GM23338 (cell line): ENCODE measurements around the gene CHMP4A. TPM values are rescaled to one million over a fixed set of nuclear protein-coding genes. Genes with fewer than 3 reads are reported as not detected.

Source experiments
- ATAC-seq: fragments of 200-7000 bp; cut with Tn5 transposase; 3 replicates; pipeline ENCODE4 v1.9.1; 2020
- DNase-seq: peaks from one replicate; pipeline ENCODE4 v3.0.0-alpha.2; 2015; ENCODE audit warnings: low spot score
- H2AFZ ChIP-seq: fragments of 200-600 bp; sonication (generic); 2 replicates; pipeline ENCODE4 v1.8.0; 2016; ENCODE audit warnings: antibody characterized with exemption, mild to moderate bottlenecking, moderate library complexity
- H3F3A ChIP-seq: fragments of 200-600 bp; sonication (generic); replicated peaks from 2 replicates; pipeline ENCODE4 v1.8.0; 2017; ENCODE audit warnings: antibody characterized with exemption, mixed run types, low read depth
- H3K27ac ChIP-seq: fragments of 200-600 bp; sonication (generic); 2 replicates; pipeline ENCODE4 v1.6.1; 2016; ENCODE audit warnings: low read depth
- H3K27me3 ChIP-seq: fragments of 200-600 bp; sonication (generic); 2 replicates; pipeline ENCODE4 v1.8.0; 2016; ENCODE audit warnings: mild to moderate bottlenecking, mixed run types, moderate library complexity; ENCODE audit not compliant: insufficient read depth
- H3K36me3 ChIP-seq: fragments of 200-600 bp; sonication (generic); 2 replicates; pipeline ENCODE4 v1.8.0; 2016; ENCODE audit warnings: mild to moderate bottlenecking; ENCODE audit not compliant: insufficient read depth
- H3K4me1 ChIP-seq: fragments of 200-600 bp; sonication (generic); 2 replicates; pipeline ENCODE4 v1.8.0; 2016; ENCODE audit warnings: mild to moderate bottlenecking, moderate library complexity; ENCODE audit not compliant: insufficient read depth
- H3K4me2 ChIP-seq: fragments of 200-600 bp; sonication (generic); 2 replicates; pipeline ENCODE4 v1.7.1; 2017; ENCODE audit warnings: mixed run types
- H3K4me3 ChIP-seq: fragments of 200-600 bp; sonication (generic); 2 replicates; pipeline ENCODE4 v1.6.1; 2016; ENCODE audit warnings: mixed run types
- H3K79me2 ChIP-seq: fragments of 200-600 bp; sonication (generic); replicated peaks from 2 replicates; pipeline ENCODE4 v1.8.0; 2017; ENCODE audit warnings: mild to moderate bottlenecking; ENCODE audit not compliant: insufficient read depth
- H3K9me2 ChIP-seq: fragments of 200-600 bp; sonication (generic); 2 replicates; pipeline ENCODE4 v1.8.0; 2017; ENCODE audit not compliant: insufficient read depth
- H4K20me1 ChIP-seq: fragments of 200-600 bp; sonication (generic); replicated peaks from 2 replicates; pipeline ENCODE4 v1.8.0; 2017; ENCODE audit warnings: mild to moderate bottlenecking; ENCODE audit not compliant: insufficient read depth
- H3K27ac Mint-ChIP-seq: 2 replicates; pipeline ENCODE4 v1.8.0; 2020; ENCODE audit warnings: inconsistent platforms, mild to moderate bottlenecking, moderate library complexity, mixed read lengths
- H3K27me3 Mint-ChIP-seq: 3 replicates; pipeline ENCODE4 v1.8.0; 2022; ENCODE audit warnings: low read depth, mild to moderate bottlenecking, moderate library complexity, mixed read lengths, inconsistent platforms; ENCODE audit not compliant: insufficient read depth, poor library complexity
- H3K36me3 Mint-ChIP-seq: 3 replicates; pipeline ENCODE4 v1.8.0; 2021; ENCODE audit warnings: low read depth, mild to moderate bottlenecking, inconsistent platforms, moderate library complexity, mixed read lengths
- H3K4me1 Mint-ChIP-seq: 3 replicates; pipeline ENCODE4 v1.8.0; 2020; ENCODE audit warnings: mild to moderate bottlenecking, inconsistent platforms, mixed read lengths
- H3K4me3 Mint-ChIP-seq: 3 replicates; pipeline ENCODE4 v1.8.0; 2021; ENCODE audit warnings: moderate library complexity, mild to moderate bottlenecking, inconsistent platforms, mixed read lengths
- H3K9me3 Mint-ChIP-seq: 3 replicates; pipeline ENCODE4 v1.8.0; 2020; ENCODE audit warnings: moderate library complexity, mild to moderate bottlenecking, inconsistent platforms, mixed read lengths
- CREB1 ChIP-seq: fragments of 250-450 bp; sonication (Bioruptor Pico); IDR thresholded peaks from 2 replicates; pipeline ENCODE4 v1.5.0; 2020; ENCODE audit warnings: low read depth, mild to moderate bottlenecking, moderate library complexity
- CTCF ChIP-seq, 2 experiments: fragments of 200-600 bp in 1 of 2; sonication (generic) in 1 of 2; conservative IDR thresholded peaks; 2 replicates each; pipeline versions ENCODE4 v1.5.1 to v1.6.1; 2016 to 2017; ENCODE audit warnings: antibody characterized with exemption in 2 of 2, low read depth in 2 of 2, mild to moderate bottlenecking in 2 of 2, moderate library complexity in 1 of 2
- ETS1 ChIP-seq: IDR thresholded peaks from 2 replicates; pipeline ENCODE4 v1.6.1; 2016; ENCODE audit warnings: antibody characterized with exemption
- EZH2 ChIP-seq: fragments of 200-600 bp; sonication (generic); IDR thresholded peaks from one replicate; pipeline ENCODE4 v1.8.0; 2017; ENCODE audit warnings: antibody characterized with exemption, mild to moderate bottlenecking, low read depth; ENCODE audit not compliant: unreplicated experiment
- EZH2phosphoT487 ChIP-seq: fragments of 200-600 bp; sonication (generic); IDR thresholded peaks from one replicate; pipeline ENCODE4 v1.8.1; 2018; ENCODE audit warnings: antibody characterized with exemption; ENCODE audit not compliant: unreplicated experiment
- JUNB ChIP-seq: IDR thresholded peaks from one replicate; pipeline ENCODE4 v1.6.1; 2016; ENCODE audit warnings: antibody characterized with exemption; ENCODE audit not compliant: unreplicated experiment
- NANOG ChIP-seq: IDR thresholded peaks from 2 replicates; pipeline ENCODE4 v1.6.1; 2016; ENCODE audit warnings: antibody characterized with exemption, borderline replicate concordance
- POLR2AphosphoS5 ChIP-seq: IDR thresholded peaks from 2 replicates; pipeline ENCODE4 v1.6.1; 2016; ENCODE audit warnings: antibody characterized with exemption, low read depth
- REST ChIP-seq: IDR thresholded peaks from one replicate; pipeline ENCODE4 v1.6.1; 2018; ENCODE audit warnings: antibody characterized with exemption; ENCODE audit not compliant: unreplicated experiment
- STAT1 ChIP-seq: IDR thresholded peaks from one replicate; pipeline ENCODE4 v1.6.1; 2016; ENCODE audit warnings: antibody characterized with exemption; ENCODE audit not compliant: unreplicated experiment
- ZNF114 ChIP-seq: fragments of 250-450 bp; sonication (Bioruptor Pico); IDR thresholded peaks from 2 replicates; pipeline ENCODE4 v1.5.0; 2020; ENCODE audit warnings: mild to moderate bottlenecking, moderate library complexity
- ZNF331 ChIP-seq: fragments of 250-450 bp; sonication (Bioruptor Pico); IDR thresholded peaks from 2 replicates; pipeline ENCODE4 v1.5.0; 2020; ENCODE audit warnings: low read depth, mild to moderate bottlenecking, moderate library complexity
- ZNF462 ChIP-seq: fragments of 250-450 bp; sonication (Bioruptor Pico); IDR thresholded peaks from 2 replicates; pipeline ENCODE4 v1.5.0; 2020; ENCODE audit warnings: mild to moderate bottlenecking, moderate library complexity
- polyA plus RNA-seq: library from polyadenylated mRNA; unstranded; fragments of >200 nt; fragmentation: Nextera tagmentation; extraction: Ambion mirVana; gene quantifications from 2 replicates; pipeline ENCODE4 v1.2.1, GENCODE V29; 2016
- total RNA-seq: library from RNA; depleted of rRNA; stranded (reverse); fragments of >200 nt; shearing (Covaris generic); gene quantifications from 2 replicates; pipeline ENCODE4 v1.2.3, GENCODE V29; 2014

The CHMP4A gene
- total and polyA plus RNA-seq, 2 experiments from 2014 or later, result 19.3 to 36.9 TPM

GRCh38 chr14:24179294-24179960 lies 33.9 kb downstream of the CHMP4A start:
- Histone ChIP-seq H3K9me2 (no peaks in the 10 kb centered on the region), H3K27me3 (no peaks in the 10 kb centered on the region), H3K4me1 (no peaks in the 10 kb centered on the region), H3K79me2 (no peaks in the 10 kb centered on the region), H3K4me3 (no peak overlapping the region), H2AFZ (no peak overlapping the region), H3K27ac (no peak overlapping the region), H4K20me1 (no peaks in the 10 kb centered on the region; the same call in none of the 2 replicates), H3K36me3 (no peaks in the 10 kb centered on the region; the same call in 1 of the 2 replicates), H3K4me2 (no peak overlapping the region), H3F3A (no peaks in the 10 kb centered on the region)
- peak overlapping the region; percentile 78 for H3K27ac Mint-ChIP-seq
- no peak overlapping the region for H3K4me3 Mint-ChIP-seq
- DNase-seq (no peak), ATAC-seq (no peak)
- peaks cover 3% of the 10 kb centered on the region; the same call in 2 of the 3 replicates for H3K9me3 Mint-ChIP-seq
- no peak for TF ChIP-seq ZNF462
- no peak for TF ChIP-seq CTCF (conservative IDR thresholded peaks at IDR 0.05; ENCODE audit: low read depth in 2 of 2)
- no peak for TF ChIP-seq CREB1 (CRISPR knock-in tag)
- no peak for TF ChIP-seq JUNB
- TF ChIP-seq REST, result no peak
- no peak for TF ChIP-seq ZNF114
- no peak for TF ChIP-seq ETS1
- no peak for TF ChIP-seq STAT1
- no peak for TF ChIP-seq ZNF331
- TF ChIP-seq EZH2, result no peak
- TF ChIP-seq POLR2AphosphoS5, result no peak
- TF ChIP-seq EZH2phosphoT487, result no peak
- TF ChIP-seq NANOG, result no peak
- peaks cover 26% of the 10 kb centered on the region for H3K27me3 Mint-ChIP-seq
- H3K4me1 Mint-ChIP-seq, result no peaks in the 10 kb centered on the region
- H3K36me3 Mint-ChIP-seq, result peaks cover 64% of the 10 kb centered on the region
